Measurements from ENCODE around the gene TCF19.
A peak's percentile ranks its signal among the peaks of the same experiment; 100 is the strongest.
"Not testable (repeated sequence)": the region's sequence is repeated elsewhere in the genome, so short reads cannot be mapped to it uniquely, and the experiment has no call there.

The TCF19 gene

GRCh38 chr6:31183287-31183686, 24.9 kb downstream of the TCF19 start:
- DNase-seq = not testable (repeated sequence)

DNA sequence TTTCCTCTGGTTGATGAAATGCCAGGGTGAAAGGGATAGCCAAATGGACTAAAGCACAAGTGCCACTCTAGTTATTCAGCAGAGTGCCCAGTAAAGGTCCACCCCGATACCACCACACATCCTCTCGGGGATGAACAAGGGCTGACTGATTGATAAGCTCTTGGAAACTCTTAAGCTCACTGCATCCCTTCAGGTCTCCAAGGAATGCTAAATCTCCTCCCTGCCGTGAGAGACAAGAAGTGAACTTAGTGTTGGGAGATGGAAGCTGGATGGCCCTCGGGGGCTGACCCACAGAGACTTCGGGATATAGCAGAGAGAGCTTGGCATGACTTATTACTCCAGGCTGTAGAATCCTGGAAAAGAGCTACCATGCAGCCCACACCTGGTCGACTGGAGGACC, 25.5 kb downstream of the TCF19 start:
- not testable (repeated sequence) for DNase-seq

DNA sequence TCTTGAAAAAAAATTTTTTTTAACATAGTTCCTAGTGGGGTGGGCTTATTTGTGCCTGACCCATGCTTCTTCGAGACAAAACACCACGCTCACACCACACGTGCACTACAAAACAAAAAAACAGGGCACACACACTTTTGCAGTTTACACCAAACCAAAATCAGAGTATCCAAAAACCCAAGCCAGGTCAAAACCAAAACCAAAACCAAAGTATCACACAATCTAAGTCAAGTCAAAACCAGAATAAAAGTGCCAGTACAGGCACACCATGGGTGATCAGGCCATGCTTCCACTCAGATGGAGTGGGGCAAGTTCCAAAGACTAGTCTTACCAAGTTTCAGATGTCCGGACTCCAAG, 27.3 kb downstream of the TCF19 start:
- DNase-seq = not testable (repeated sequence)

GRCh38 chr6:31186052-31186734, 27.8 kb downstream of the TCF19 start:
- peak in 2 of 14 donors; percentile 12 to 13 for DNase-seq

GRCh38 chr6:31187780-31188194, 29.4 kb downstream of the TCF19 start:
- DNase-seq = no peak

DNA sequence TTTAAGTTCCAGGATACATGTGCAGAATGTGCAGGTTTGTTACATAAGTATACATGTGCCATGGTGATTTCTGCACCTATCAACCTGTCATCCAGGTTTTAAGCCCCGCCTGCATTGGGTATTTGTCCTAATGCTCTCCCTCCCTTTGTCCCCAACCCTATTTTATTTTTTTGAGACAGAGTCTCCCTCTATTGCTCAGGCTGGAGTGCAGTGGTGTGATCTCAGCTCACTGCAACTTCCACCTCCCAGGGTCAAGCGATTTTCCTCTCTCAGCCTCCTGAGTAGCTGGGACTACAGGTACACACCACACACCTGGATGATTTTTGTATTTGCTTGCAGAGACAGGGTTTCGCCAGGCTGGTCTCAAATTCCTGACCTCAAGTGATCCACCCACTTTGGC, 30.8 kb downstream of the TCF19 start:
- not testable (repeated sequence) for DNase-seq

GRCh38 chr6:31190488-31190887, 32.1 kb downstream of the TCF19 start:
- DNase-seq = no peak

DNA sequence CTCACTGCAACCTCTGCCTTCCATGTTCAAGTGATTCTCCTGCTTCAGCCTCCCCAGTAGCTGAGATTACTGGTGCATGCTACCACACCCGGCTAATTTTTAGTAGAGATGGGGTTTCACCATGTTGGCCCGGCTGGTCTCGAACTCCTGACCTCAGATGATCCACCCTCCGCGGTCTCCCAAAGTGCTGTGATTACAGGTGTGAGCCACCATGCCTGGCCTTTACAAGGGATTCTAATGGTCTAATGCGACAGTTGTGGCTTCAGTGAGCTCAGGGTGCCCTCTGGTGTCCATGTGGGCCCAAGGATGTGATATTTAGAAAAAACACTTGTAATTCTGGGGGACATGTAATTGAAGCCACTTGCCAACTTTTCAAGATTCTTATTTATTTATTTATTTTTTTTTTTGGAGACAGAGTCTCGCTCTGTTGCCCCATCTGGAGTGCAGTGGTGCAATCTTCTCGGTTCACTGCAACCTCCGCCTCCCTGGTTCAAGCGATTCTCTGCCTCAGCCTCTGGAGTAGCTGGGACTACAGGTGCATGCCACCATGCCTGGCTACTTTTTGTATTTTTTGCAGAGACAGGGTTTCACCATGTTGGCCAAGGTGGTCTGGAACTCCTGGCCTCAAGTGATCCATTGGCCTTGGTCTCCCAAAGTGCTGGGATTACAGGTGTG, 34.2 kb downstream of the TCF19 start:
- peak in 10 of 14 donors; percentile 9 to 50 (median 16) for DNase-seq

DNA sequence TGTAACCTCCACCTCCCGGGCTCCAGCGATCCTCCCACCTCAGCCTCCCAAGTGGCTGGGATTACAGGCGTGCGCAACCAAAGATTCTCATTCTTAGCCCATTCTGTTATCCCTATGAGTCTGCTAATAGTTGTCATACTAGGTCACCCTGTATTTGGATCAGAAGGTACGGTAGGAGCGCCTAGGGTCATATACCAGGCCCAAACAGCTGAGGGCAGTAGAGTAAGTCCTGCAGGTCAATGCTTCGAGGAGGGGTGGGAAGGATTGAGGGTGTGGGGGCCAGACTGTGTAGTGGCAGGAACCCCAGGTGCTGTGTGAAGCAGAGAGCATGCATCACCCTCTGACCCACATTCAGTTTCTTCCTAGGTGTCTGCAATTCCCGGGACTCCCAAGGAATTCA, 34.8 kb downstream of the TCF19 start:
- no peak for DNase-seq

DNA sequence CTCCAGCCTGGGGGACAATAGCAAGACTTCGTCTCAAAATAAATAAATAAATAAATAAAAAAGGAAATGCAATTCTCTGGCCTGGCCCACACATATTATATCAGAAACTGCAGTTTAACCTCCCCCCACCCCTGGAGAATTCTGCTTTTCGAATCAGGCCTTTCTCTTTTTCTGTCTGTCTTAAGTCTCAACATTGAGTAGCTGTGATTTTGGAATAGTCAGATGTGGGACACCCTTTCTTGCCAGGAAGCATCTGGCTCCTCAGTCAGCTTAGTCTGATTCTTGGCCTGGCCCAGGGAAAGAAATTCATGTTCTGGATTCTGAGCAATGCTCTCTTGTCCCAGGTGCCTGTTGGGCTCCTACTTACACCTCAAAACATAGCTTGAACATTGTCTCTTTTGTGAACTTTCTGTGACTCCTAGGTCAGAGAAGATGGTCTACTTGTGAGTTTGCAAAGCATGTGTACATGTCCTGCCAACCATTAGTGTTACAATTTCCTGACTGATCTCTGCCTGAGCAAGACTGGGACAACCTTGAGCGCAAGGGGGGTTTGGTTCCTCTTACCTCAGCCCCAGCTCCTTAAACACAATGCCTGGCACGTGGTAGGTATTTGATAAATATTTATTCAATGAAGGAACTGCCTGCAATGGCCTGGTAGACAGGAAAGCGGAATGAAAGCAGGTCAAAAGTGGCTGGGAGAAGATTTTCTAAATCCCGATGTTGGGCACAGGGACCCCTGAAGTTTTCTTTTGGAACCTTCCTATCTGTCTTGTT, 35.9 kb downstream of the TCF19 start:
- DNase-seq = no peak

- DNase-seq = not testable (repeated sequence)
Measured at GRCh38 chr6:31195308-31195979, 37.1 kb downstream of the TCF19 start.

- DNase-seq = not testable (repeated sequence)
Measured at GRCh38 chr6:31196251-31197022, 38.0 kb downstream of the TCF19 start.

GRCh38 chr6:31197559-31198305, 39.3 kb downstream of the TCF19 start:
- peak in 13 of 14 donors; percentile 45 to 94 (median 81) for DNase-seq

DNA sequence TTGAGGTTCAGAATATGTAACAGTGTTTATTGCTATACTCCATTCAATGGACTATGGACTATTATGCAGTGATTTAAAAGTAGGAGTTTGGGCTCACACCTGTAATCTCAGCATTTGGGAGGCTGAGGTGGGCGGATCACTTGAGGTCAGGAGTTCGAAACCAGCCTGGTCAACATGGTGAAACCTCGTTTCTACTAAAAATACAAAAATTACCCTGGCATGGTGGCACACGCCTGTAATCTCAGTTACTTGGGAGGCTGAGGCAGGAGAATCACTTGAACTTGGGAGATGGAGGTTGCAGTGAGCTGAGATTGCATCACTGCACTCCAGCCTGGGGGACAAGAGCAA, 40.7 kb downstream of the TCF19 start:
- not testable (repeated sequence) for DNase-seq

DNA sequence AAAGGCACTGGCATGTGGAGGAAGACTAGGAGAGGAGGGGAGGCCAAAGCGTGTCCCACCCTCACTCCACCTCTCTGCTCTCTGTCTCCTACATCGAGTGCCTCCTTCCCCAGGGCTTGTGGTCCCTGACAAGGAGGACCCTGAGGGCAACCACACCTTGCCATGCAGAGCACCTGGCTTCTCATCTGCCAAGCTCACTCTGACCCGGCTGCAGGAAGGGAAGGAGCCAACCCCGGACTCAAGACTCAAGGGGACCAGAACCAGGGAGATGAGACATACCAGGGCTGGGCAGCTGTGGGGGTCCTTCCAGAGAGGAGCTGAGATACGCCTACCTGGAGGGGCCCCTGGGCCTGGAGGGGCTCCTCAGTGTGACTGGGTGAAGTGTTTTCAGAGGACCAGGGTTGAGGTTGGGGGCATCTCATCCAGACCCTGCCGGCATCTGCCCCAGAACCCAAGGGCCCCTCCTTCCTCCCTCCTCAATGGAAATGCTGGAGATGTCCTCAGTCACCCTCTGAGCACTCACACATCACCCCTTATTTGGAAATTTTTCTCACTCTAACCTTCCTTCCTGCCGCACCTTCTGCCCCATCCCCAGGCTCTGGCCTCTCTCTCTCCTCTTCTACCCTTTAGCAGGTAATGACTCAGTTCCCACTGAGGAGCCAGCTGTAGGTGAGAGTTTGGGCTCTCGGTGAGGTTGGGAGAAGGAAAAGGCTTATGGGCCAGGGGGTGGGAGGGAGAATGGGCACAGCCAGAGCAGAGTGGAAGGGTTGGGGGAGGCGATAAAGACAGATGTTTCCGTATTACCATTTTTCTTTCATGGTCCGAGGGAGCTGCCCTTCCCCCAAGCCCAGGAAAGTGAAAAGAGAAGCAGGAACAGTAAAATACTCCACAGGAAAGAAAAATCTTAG, 44.1 kb downstream of the TCF19 start:
- DNase-seq = no peak

- no peak for DNase-seq
Measured at GRCh38 chr6:31203345-31203979, 45.1 kb downstream of the TCF19 start.

DNA sequence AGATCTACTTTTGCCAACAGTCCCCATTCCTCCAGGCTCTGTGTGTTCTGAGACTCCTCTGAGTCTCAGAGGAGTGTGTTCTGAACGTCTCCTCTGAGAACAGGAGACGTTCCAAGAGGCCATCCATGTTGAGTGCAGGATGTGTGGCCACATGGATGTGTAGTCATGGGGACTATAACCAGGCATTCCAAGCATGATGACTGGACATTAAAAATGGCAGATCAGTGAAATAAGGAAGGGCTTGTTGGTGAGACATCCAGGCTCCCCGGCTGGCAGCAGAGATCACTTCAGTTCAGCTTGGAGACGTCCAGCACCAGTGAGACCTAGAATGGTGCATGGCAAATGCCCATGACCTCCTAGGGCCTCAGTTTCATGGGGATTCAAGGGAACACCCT, 46.4 kb downstream of the TCF19 start:
- no peak for DNase-seq

- no peak for DNase-seq
Measured at GRCh38 chr6:31205638-31206037, 47.2 kb downstream of the TCF19 start.

GRCh38 chr6:31208506-31208905, 50.1 kb downstream of the TCF19 start:
- no peak for DNase-seq

- no peak for DNase-seq
Measured at GRCh38 chr6:31209137-31209536, 50.7 kb downstream of the TCF19 start.

Measured in C1 segment of cervical spinal cord (tissue), 14 donors.